ENCODE measurements around the gene TTC7B.

DNA sequence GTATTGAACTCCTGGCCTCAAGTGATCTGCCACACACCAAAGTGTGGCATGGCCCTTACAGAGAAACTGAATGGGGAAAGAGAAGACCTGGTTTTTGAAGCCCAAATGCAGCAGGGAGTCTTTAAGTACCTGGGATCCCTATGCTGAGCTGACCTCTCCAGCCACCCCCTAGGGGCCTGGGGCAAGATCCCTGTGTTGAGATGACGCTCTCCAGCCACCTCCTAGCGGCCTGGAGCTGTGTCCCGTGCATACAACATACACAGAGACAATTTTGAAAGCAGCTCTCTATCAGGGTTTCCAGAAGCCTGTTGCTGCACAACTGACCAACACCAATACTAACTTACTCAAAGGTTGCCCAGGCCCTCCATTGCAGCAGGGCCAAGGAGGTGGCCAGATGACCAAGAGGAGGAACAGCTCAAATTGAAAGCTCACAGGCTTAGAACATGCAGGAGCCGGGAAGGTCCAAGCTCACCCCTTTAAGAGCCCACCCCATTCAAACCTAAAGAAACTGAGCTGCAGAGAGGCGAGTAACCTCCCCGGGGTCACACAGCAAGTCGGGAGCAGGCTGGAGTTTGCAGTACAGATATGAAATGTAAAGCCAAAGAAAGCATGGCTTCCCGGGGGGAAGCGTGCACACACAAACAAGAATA lies 31.5 kb downstream of the TTC7B start:
- TF ChIP-seq, protein P1, sequence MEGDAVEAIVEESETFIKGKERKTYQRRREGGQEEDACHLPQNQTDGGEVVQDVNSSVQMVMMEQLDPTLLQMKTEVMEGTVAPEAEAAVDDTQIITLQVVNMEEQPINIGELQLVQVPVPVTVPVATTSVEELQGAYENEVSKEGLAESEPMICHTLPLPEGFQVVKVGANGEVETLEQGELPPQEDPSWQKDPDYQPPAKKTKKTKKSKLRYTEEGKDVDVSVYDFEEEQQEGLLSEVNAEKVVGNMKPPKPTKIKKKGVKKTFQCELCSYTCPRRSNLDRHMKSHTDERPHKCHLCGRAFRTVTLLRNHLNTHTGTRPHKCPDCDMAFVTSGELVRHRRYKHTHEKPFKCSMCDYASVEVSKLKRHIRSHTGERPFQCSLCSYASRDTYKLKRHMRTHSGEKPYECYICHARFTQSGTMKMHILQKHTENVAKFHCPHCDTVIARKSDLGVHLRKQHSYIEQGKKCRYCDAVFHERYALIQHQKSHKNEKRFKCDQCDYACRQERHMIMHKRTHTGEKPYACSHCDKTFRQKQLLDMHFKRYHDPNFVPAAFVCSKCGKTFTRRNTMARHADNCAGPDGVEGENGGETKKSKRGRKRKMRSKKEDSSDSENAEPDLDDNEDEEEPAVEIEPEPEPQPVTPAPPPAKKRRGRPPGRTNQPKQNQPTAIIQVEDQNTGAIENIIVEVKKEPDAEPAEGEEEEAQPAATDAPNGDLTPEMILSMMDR (IDR thresholded peaks at IDR 0.05) = no peak
- TF ChIP-seq POLR2A (IDR thresholded peaks at IDR 0.05) = no peak

Measured in adrenal gland (tissue), 5 donors.